Peyer's patch (tissue), 4 donors: ENCODE data around the gene IL16. TPM values are rescaled to one million over a fixed set of nuclear protein-coding genes. Genes with fewer than 3 reads are reported as not detected.

Experiments
- DNase-seq, 3 donors: peaks; one replicate each; pipeline ENCODE4 v3.0.0-alpha.2; 2017 to 2019
- H3K27ac ChIP-seq, 4 donors: fragments of 200-600 bp; sonication (generic); one replicate each; pipeline ENCODE4 v1.5.1; 2016 to 2019
- H3K27me3 ChIP-seq, 2 donors: fragments of 200-600 bp; sonication (generic); one replicate each; pipeline ENCODE4 v1.5.1; 2019
- H3K36me3 ChIP-seq, 3 donors: fragments of 200-600 bp; sonication (generic); one replicate each; pipeline ENCODE4 v1.5.1; 2016 to 2019
- H3K4me1 ChIP-seq, 4 donors: fragments of 200-600 bp; sonication (generic); one replicate each; pipeline ENCODE4 v1.5.1; 2016 to 2019
- H3K4me3 ChIP-seq, 4 donors: fragments of 200-600 bp; sonication (generic); 1 replicate in 3 of 4; 2 replicates in 1 of 4; pipeline ENCODE4 v1.5.1; 2016 to 2019; ENCODE audit warnings: mild to moderate bottlenecking in 1 of 4
- H3K9me3 ChIP-seq, 4 donors: fragments of 200-600 bp; sonication (generic); one replicate each; pipeline ENCODE4 v1.5.1; 2016 to 2019; ENCODE audit warnings: mild to moderate bottlenecking in 1 of 4
- CTCF ChIP-seq, 6 experiments: fragments of 450-650 bp in 4 of 6; fragments of 200-600 bp in 2 of 6; sonication (generic) in 1 of 6; IDR thresholded peaks; one replicate each; pipeline ENCODE4 v1.5.1; 2017 to 2019; ENCODE audit warnings: antibody characterized with exemption in 6 of 6, mild to moderate bottlenecking in 3 of 6, moderate library complexity in 1 of 6
- POLR2A ChIP-seq, 2 donors: fragments of 450-650 bp; IDR thresholded peaks; one replicate each; pipeline ENCODE4 v1.5.1; 2017; ENCODE audit warnings: antibody characterized with exemption in 2 of 2, mild to moderate bottlenecking in 2 of 2, moderate library complexity in 2 of 2
- total RNA-seq, 4 donors: library from RNA; depleted of rRNA; stranded (reverse); fragments of >200 nt; gene quantifications; one replicate each; pipeline ENCODE4 v1.1.0, GENCODE V29; 2016

Gene IL16
- total RNA-seq, 4 donors from 2014 or later: 6.3 to 115 (median 11.6) TPM

DNA sequence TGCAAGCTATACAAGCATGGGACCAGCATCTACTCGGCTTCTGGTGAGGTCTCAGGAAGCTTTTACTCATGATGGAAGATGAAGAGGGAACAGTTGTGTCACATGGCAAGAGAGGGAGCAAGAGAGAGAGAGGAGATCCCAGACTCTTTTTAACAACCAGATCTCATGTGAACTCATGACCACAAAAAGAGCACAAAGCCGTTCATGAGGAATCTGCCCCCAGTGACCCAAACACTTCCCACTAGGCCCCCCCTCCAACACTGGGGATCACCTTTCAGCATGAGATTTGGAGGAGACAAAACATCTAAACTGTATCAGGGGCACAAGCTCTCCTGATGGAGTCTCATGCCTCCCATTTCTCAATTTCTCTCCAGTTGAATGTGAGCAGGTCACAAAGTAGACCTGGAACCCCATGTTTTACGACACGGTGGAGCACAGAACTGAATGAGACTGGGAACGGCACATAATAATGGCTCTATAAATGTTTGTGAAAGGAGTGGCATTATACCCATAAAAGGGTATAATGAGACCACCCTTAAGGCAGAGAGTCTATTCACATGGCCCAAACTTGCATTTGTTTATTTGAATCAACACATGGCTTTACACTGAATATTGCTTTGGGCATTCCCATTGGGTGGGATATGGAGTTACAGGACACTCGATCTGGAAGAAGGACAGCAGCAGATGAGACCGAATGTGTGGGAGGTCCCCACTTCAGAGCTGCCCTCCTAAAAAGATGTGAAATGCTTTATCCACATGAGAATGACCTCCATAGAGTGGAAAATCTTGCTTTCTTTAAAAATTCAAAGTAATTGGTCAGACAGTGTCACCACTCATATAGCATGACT lies 38.8 kb downstream of the IL16 start:
- H3K27me3 ChIP-seq: no peaks in the 10 kb centered on the region
- TF ChIP-seq POLR2A (IDR thresholded peaks at IDR 0.05): no peak
- TF ChIP-seq CTCF (IDR thresholded peaks at IDR 0.05): no peak
- no peaks in the 10 kb centered on the region for H3K9me3 ChIP-seq
- DNase-seq: no peak
- H3K4me1 ChIP-seq: no peaks in the 10 kb centered on the region
- H3K4me3 ChIP-seq: no peak overlapping the region
- H3K36me3 ChIP-seq: no peaks in the 10 kb centered on the region
- H3K27ac ChIP-seq: no peak overlapping the region

GRCh38 chr15:81239190-81239589 lies 42.5 kb downstream of the IL16 start:
- no peak for DNase-seq
- Histone ChIP-seq H3K4me1 (no peaks in the 10 kb centered on the region), H3K9me3 (peaks cover 0 to 8% (median 0%) of the 10 kb centered on the region in 4 donors), H3K4me3 (no peak overlapping the region), H3K27ac (no peak overlapping the region), H3K27me3 (no peaks in the 10 kb centered on the region), H3K36me3 (no peaks in the 10 kb centered on the region)
- TF ChIP-seq POLR2A (IDR thresholded peaks at IDR 0.05) (no peak), CTCF (IDR thresholded peaks at IDR 0.05) (no peak)

GRCh38 chr15:81242778-81243177 lies 46.1 kb downstream of the IL16 start:
- DNase-seq: no peak
- Histone ChIP-seq H3K9me3 (peaks cover 0 to 8% (median 0%) of the 10 kb centered on the region in 4 donors), H3K27me3 (no peaks in the 10 kb centered on the region), H3K36me3 (no peaks in the 10 kb centered on the region), H3K27ac (no peak overlapping the region), H3K4me1 (no peaks in the 10 kb centered on the region), H3K4me3 (no peak overlapping the region)
- no peak for TF ChIP-seq CTCF (IDR thresholded peaks at IDR 0.05)
- no peak for TF ChIP-seq POLR2A (IDR thresholded peaks at IDR 0.05)

DNA sequence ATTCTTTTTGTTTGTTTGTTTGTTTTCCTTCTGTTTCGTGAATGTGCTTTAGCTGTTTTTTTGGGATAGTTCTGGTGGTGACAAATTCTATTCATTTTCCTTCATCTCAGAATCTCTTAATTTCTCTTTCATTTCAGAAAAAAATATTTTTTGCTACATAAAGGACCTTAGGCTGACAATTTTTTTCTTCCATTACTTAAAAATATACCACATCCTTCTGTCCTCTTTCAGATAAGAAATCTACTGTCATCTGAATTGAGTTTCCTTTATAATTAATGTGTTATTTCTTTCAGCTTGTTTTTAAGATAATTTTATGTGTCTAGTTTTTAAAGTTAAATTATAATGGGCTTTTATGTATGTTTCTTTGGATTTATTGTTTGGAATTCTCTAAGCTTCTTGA lies 47.6 kb downstream of the IL16 start:
- DNase-seq: no peak
- Histone ChIP-seq H3K9me3 (peaks cover 0 to 8% (median 0%) of the 10 kb centered on the region in 4 donors), H3K27me3 (no peaks in the 10 kb centered on the region), H3K4me3 (no peak overlapping the region), H3K27ac (no peak overlapping the region), H3K4me1 (no peaks in the 10 kb centered on the region), H3K36me3 (no peaks in the 10 kb centered on the region)
- TF ChIP-seq POLR2A (IDR thresholded peaks at IDR 0.05) (no peak), CTCF (IDR thresholded peaks at IDR 0.05) (no peak)

DNA sequence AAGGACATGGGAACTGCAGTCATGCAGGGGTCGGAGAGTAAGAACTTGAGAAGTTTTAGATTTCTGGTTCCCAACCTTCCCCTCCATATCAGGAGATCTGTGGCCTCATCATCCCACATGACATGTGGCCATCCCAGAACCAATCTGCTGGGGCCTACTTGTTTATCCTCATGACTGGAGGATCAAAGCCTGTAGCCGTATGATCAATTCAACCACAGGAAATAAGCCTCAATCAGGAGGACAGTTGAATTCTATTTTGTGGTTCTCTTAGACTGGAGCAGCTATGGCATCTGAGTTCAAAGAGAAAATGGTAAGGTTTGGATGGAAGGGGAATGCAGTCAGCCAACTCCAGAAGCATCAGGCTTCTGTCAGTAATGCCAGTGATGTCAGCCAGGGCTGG lies 57.2 kb downstream of the IL16 start:
- no peaks in the 10 kb centered on the region for H3K27me3 ChIP-seq
- no peak overlapping the region for H3K4me3 ChIP-seq
- H3K27ac ChIP-seq: no peak overlapping the region
- no peaks in the 10 kb centered on the region for H3K9me3 ChIP-seq
- H3K36me3 ChIP-seq: no peaks in the 10 kb centered on the region
- no peak for DNase-seq
- TF ChIP-seq CTCF (IDR thresholded peaks at IDR 0.05) (no peak), POLR2A (IDR thresholded peaks at IDR 0.05) (no peak)
- H3K4me1 ChIP-seq: no peaks in the 10 kb centered on the region
